GM15510 (cell line): ENCODE measurements around the gene ASTN2.

Source experiments
- POLR2A ChIP-seq: IDR thresholded peaks from 3 replicates; pipeline ENCODE4 v1.6.1; 2011; ENCODE audit warnings: borderline replicate concordance; ENCODE audit not compliant: insufficient read length; ENCODE audit errors: extremely low read depth

ASTN2 gene

GRCh38 chr9:116423149-116423548 lies 991.7 kb downstream of the ASTN2 start:
- no peak for TF ChIP-seq POLR2A

GRCh38 chr9:116422119-116422979 lies 992.5 kb downstream of the ASTN2 start:
- no peak for TF ChIP-seq POLR2A

- TF ChIP-seq POLR2A = no peak
Observed at GRCh38 chr9:116420993-116421538, 993.8 kb downstream of the ASTN2 start.

- TF ChIP-seq POLR2A = no peak
Observed at GRCh38 chr9:116419181-116419580, 995.7 kb downstream of the ASTN2 start.

- TF ChIP-seq POLR2A = no peak
Observed at GRCh38 chr9:116417464-116417863, 997.4 kb downstream of the ASTN2 start.

GRCh38 chr9:116416421-116416820 lies 998.4 kb downstream of the ASTN2 start:
- no peak for TF ChIP-seq POLR2A

- TF ChIP-seq POLR2A = no peak
Observed at GRCh38 chr9:116414374-116414773, 1000.5 kb downstream of the ASTN2 start.

- no peak for TF ChIP-seq POLR2A
Observed at GRCh38 chr9:116411506-116411905, 1003.4 kb downstream of the ASTN2 start.

- TF ChIP-seq POLR2A = no peak
Observed at GRCh38 chr9:116409638-116410037, 1005.2 kb downstream of the ASTN2 start.

- no peak for TF ChIP-seq POLR2A
Observed at GRCh38 chr9:116409129-116409528, 1005.7 kb downstream of the ASTN2 start.

GRCh38 chr9:116406469-116406868 lies 1008.4 kb downstream of the ASTN2 start:
- no peak for TF ChIP-seq POLR2A

- TF ChIP-seq POLR2A = no peak
Observed at GRCh38 chr9:116405321-116405720, 1009.5 kb downstream of the ASTN2 start.

- no peak for TF ChIP-seq POLR2A
Observed at GRCh38 chr9:116404228-116404627, 1010.6 kb downstream of the ASTN2 start.

GRCh38 chr9:116403171-116403570 lies 1011.7 kb downstream of the ASTN2 start:
- TF ChIP-seq POLR2A = no peak

GRCh38 chr9:116395699-116396037 lies 1019.2 kb downstream of the ASTN2 start:
- no peak for TF ChIP-seq POLR2A
